Measurements from ENCODE around the gene CCR3. TPM values are rescaled to one million over a fixed set of nuclear protein-coding genes. Genes with fewer than 3 reads are reported as not detected.

CCR3 gene
- total RNA-seq, 1 experiment from 2014 or later: not detected

GRCh38 chr3:46316206-46316605 lies 73.9 kb downstream of the CCR3 start:
- Histone ChIP-seq H3K9me2 (ENCODE audit: insufficient read depth) (no peaks in the 10 kb centered on the region), H3K9ac (ENCODE audit: low read length) (no peak overlapping the region), H4K20me1 (ENCODE audit: insufficient read depth) (no peaks in the 10 kb centered on the region), H3K36me3 (ENCODE audit: control insufficient read depth in 1 of 2, insufficient read depth in 2 of 2, low read length in 2 of 2) (no peaks in the 10 kb centered on the region), H3K27me3 (ENCODE audit: insufficient read depth, low read length) (no peaks in the 10 kb centered on the region), H3K4me1 (ENCODE audit: control insufficient read depth in 1 of 2, insufficient read depth in 2 of 2, low read length in 2 of 2) (no peaks in the 10 kb centered on the region), H3K4me2 (ENCODE audit: low read length) (no peak overlapping the region), H3K27ac (ENCODE audit: low read depth, low read length) (no peak overlapping the region), H3K9me3 (ENCODE audit: control insufficient read depth in 1 of 2, insufficient read depth in 1 of 2, low read depth in 1 of 2, low read length in 2 of 2) (no peaks in the 10 kb centered on the region), H3K79me2 (ENCODE audit: insufficient read depth, low read length) (no peaks in the 10 kb centered on the region), H3K4me3 (replicated peaks in 1 of 2; ENCODE audit: low read depth in 1 of 2, low read length in 2 of 2) (no peak overlapping the region), H2AFZ (ENCODE audit: low read depth, low read length, poor library complexity, severe bottlenecking) (no peak overlapping the region)
- ChIA-PET CTCF (no interaction called here), POLR2A (no interaction called here), RAD21 (ENCODE audit: low non-redundant PET in 1 of 2, low total read pairs in 2 of 2, uncharacterized antibody in 2 of 2, unreplicated experiment in 2 of 2) (no interaction called here)
- DNase-seq (ENCODE audit: low read depth, low spot score) (no peak), ATAC-seq (no peak)
- intact Hi-C loops (cut with micrococcal nuclease): no loop called here
- no TSS peak for BruUV-seq (replicated peaks)
- TF ChIP-seq CTCF (IDR thresholded peaks at IDR 0.05 in 2 of 3, conservative IDR thresholded peaks at IDR 0.05 in 1 of 3; ENCODE audit: borderline replicate concordance in 1 of 3, insufficient read depth in 1 of 3, low read depth in 2 of 3, low read length in 2 of 3) (no peak), ZBTB33 (IDR thresholded peaks at IDR 0.05; ENCODE audit: extremely low read depth, insufficient replicate concordance, low read length) (no peak), ATF3 (IDR thresholded peaks at IDR 0.05) (no peak), CEBPB (IDR thresholded peaks at IDR 0.05; ENCODE audit: low read depth) (no peak), SP1 (IDR thresholded peaks at IDR 0.05; ENCODE audit: low read depth) (no peak), SIN3A (IDR thresholded peaks at IDR 0.05; ENCODE audit: low read depth) (no peak), CBX3 (IDR thresholded peaks at IDR 0.05; ENCODE audit: low read depth) (no peak), YY1 (IDR thresholded peaks at IDR 0.05; ENCODE audit: extremely low read depth, insufficient replicate concordance, low read depth, low read length) (no peak), ZFX (IDR thresholded peaks at IDR 0.05) (no peak), POLR2A (IDR thresholded peaks at IDR 0.05; ENCODE audit: borderline replicate concordance, extremely low read depth, insufficient read depth, insufficient read length) (no peak), EZH2phosphoT487 (IDR thresholded peaks at IDR 0.05; ENCODE audit: borderline replicate concordance) (no peak), ELF1 (IDR thresholded peaks at IDR 0.05; ENCODE audit: borderline replicate concordance, low read depth) (no peak), RAD21 (IDR thresholded peaks at IDR 0.05; ENCODE audit: low read depth) (no peak), ZNF274 (IDR thresholded peaks at IDR 0.05; ENCODE audit: low read depth, low read length) (no peak), EGR1 (IDR thresholded peaks at IDR 0.05; ENCODE audit: low read depth) (no peak), POLR2AphosphoS5 (IDR thresholded peaks at IDR 0.05; ENCODE audit: low read depth, low read length) (no peak)

Other genes with a start within 250 kb of the CCR3 start
- gene FYCO1, start 246.6 kb upstream of the CCR3 start, total RNA-seq (2021; ENCODE audit: unreplicated experiment): 15.8 TPM
- not detected for gene XCR1, start 215.0 kb upstream of the CCR3 start, total RNA-seq (2021; ENCODE audit: unreplicated experiment)
- 0.10 TPM for gene CCR1, start 34.1 kb upstream of the CCR3 start, total RNA-seq (2021; ENCODE audit: unreplicated experiment)
- not detected for gene CCR2, start 111.7 kb downstream of the CCR3 start, total RNA-seq (2021; ENCODE audit: unreplicated experiment)
- gene CCR5, start 128.5 kb downstream of the CCR3 start, total RNA-seq (2021; ENCODE audit: unreplicated experiment): not detected
- not detected for gene CCRL2, start 164.8 kb downstream of the CCR3 start, total RNA-seq (2021; ENCODE audit: unreplicated experiment)
- not detected for gene LTF, start 222.4 kb downstream of the CCR3 start, total RNA-seq (2021; ENCODE audit: unreplicated experiment)

Data from HCT116 (cell line).